Hepatocyte (in vitro differentiated cells): ENCODE data around the gene EXOC6B. TPM values are rescaled to one million over a fixed set of nuclear protein-coding genes. Genes with fewer than 3 reads are reported as not detected.
A peak's percentile ranks its signal among the peaks of the same experiment; 100 is the strongest.

Experiments used
- DNase-seq: peaks from one replicate; pipeline ENCODE4 v3.0.0-alpha.2; 2016; ENCODE audit warnings: low spot score
- H2AFZ ChIP-seq: fragments of 200-600 bp; sonication (generic); 2 replicates; pipeline ENCODE4 v1.6.0; 2016; ENCODE audit warnings: antibody characterized with exemption, mild to moderate bottlenecking
- H3K27ac ChIP-seq: fragments of 200-600 bp; sonication (generic); 2 replicates; pipeline ENCODE4 v1.5.1; 2016; ENCODE audit warnings: mild to moderate bottlenecking
- H3K27me3 ChIP-seq: fragments of 200-600 bp; sonication (generic); 2 replicates; pipeline ENCODE4 v1.6.1; 2016
- H3K36me3 ChIP-seq: fragments of 200-600 bp; sonication (generic); replicated peaks from 2 replicates; pipeline ENCODE4 v1.5.1; 2016; ENCODE audit warnings: low read depth; ENCODE audit not compliant: insufficient read depth
- H3K4me1 ChIP-seq: fragments of 200-600 bp; sonication (generic); 2 replicates; pipeline ENCODE4 v1.5.1; 2016; ENCODE audit warnings: mild to moderate bottlenecking, moderate library complexity; ENCODE audit not compliant: insufficient read depth
- H3K4me2 ChIP-seq: fragments of 200-600 bp; sonication (generic); 2 replicates; pipeline ENCODE4 v1.6.0; 2016
- H3K4me3 ChIP-seq: fragments of 200-600 bp; sonication (generic); 2 replicates; pipeline ENCODE4 v1.5.1; 2016; ENCODE audit warnings: mild to moderate bottlenecking
- H3K79me2 ChIP-seq: fragments of 200-600 bp; sonication (generic); 2 replicates; pipeline ENCODE4 v1.6.0; 2017; ENCODE audit warnings: mild to moderate bottlenecking
- H3K9me2 ChIP-seq: fragments of 200-600 bp; sonication (generic); replicated peaks from 2 replicates; pipeline ENCODE4 v1.6.0; 2017; ENCODE audit warnings: mild to moderate bottlenecking; ENCODE audit not compliant: insufficient read depth
- H3K9me3 ChIP-seq: fragments of 200-600 bp; sonication (generic); 2 replicates; pipeline ENCODE4 v1.5.1; 2016; ENCODE audit warnings: low read depth, mild to moderate bottlenecking
- H4K20me1 ChIP-seq: fragments of 200-600 bp; sonication (generic); 2 replicates; pipeline ENCODE4 v1.6.0; 2016; ENCODE audit warnings: mild to moderate bottlenecking; ENCODE audit not compliant: insufficient read depth, poor library complexity, severe bottlenecking
- CTCF ChIP-seq: fragments of 200-600 bp; sonication (generic); IDR thresholded peaks from 2 replicates; pipeline ENCODE4 v1.5.1; 2016; ENCODE audit warnings: antibody characterized with exemption, mild to moderate bottlenecking; ENCODE audit not compliant: poor library complexity
- EZH2 ChIP-seq: fragments of 200-600 bp; sonication (generic); IDR thresholded peaks from 2 replicates; pipeline ENCODE4 v1.6.1; 2016; ENCODE audit warnings: antibody characterized with exemption, mild to moderate bottlenecking, borderline replicate concordance
- EZH2phosphoT487 ChIP-seq: fragments of 200-600 bp; sonication (generic); IDR thresholded peaks from one replicate; pipeline ENCODE4 v1.6.1; 2018; ENCODE audit warnings: antibody characterized with exemption, mild to moderate bottlenecking, low read depth, moderate library complexity; ENCODE audit not compliant: unreplicated experiment, severe bottlenecking
- WGBS: methylation state at CpG from one replicate; pipeline ENCODE4 v1.1.6; 2016; ENCODE audit warnings: low lambda C conversion rate; ENCODE audit errors: missing lambda C conversion rate; 5-methylcytosine and 5-hydroxymethylcytosine counted together
- polyA plus RNA-seq: library from polyadenylated mRNA; unstranded; fragments of >200 nt; fragmentation: Nextera tagmentation; extraction: Ambion mirVana; gene quantifications from 2 replicates; pipeline ENCODE4 v1.2.1, GENCODE V29; 2016
- total RNA-seq: library from RNA; depleted of rRNA; stranded (reverse); fragments of >200 nt; gene quantifications from 2 replicates; pipeline ENCODE4 v1.2.3, GENCODE V29; 2014

EXOC6B gene
- total and polyA plus RNA-seq, 2 experiments from 2014 or later, result 11.8 to 36.2 TPM

GRCh38 chr2:72263776-72264060 is 562.1 kb downstream of the EXOC6B start:
- TF ChIP-seq CTCF, result no peak
- TF ChIP-seq EZH2phosphoT487, result no peak
- no peak for TF ChIP-seq EZH2
- peak; percentile 17 for DNase-seq
- no peaks in the 10 kb centered on the region for H4K20me1 ChIP-seq

GRCh38 chr2:72263043-72263775 is 562.6 kb downstream of the EXOC6B start:
- H3K4me2 ChIP-seq, result no peak overlapping the region
- WGBS, result 57% methylated on average over 4 of the region's 4 CpGs
- no peaks in the 10 kb centered on the region for H3K79me2 ChIP-seq

More at GRCh38 chr2:72263776-72264060, 562.1 kb downstream of the EXOC6B start:
- peaks cover 4% of the 10 kb centered on the region for H3K4me1 ChIP-seq
- H3K27ac ChIP-seq, result peak overlapping the region; percentile 69
- no peaks in the 10 kb centered on the region for H3K9me3 ChIP-seq
- H2AFZ ChIP-seq, result no peak overlapping the region
- H3K27me3 ChIP-seq, result no peaks in the 10 kb centered on the region
- H3K4me3 ChIP-seq, result no peak overlapping the region
- no peaks in the 10 kb centered on the region for H3K9me2 ChIP-seq
- H3K36me3 ChIP-seq, result no peaks in the 10 kb centered on the region
- H3K79me2 ChIP-seq, result no peaks in the 10 kb centered on the region
- H3K4me2 ChIP-seq, result no peak overlapping the region

GRCh38 chr2:72261076-72261475 is 564.8 kb downstream of the EXOC6B start:
- Histone ChIP-seq H3K4me3 (no peak overlapping the region), H3K27ac (no peak overlapping the region), H4K20me1 (no peaks in the 10 kb centered on the region), H3K9me3 (no peaks in the 10 kb centered on the region), H2AFZ (no peak overlapping the region), H3K27me3 (no peaks in the 10 kb centered on the region), H3K36me3 (no peaks in the 10 kb centered on the region), H3K79me2 (no peaks in the 10 kb centered on the region), H3K4me1 (peaks cover 4% of the 10 kb centered on the region), H3K9me2 (no peaks in the 10 kb centered on the region), H3K4me2 (no peak overlapping the region)
- 59% methylated on average over 2 of the region's 2 CpGs for WGBS
- no peak for DNase-seq
- TF ChIP-seq CTCF (no peak), EZH2phosphoT487 (no peak), EZH2 (no peak)

More at GRCh38 chr2:72263043-72263775, 562.6 kb downstream of the EXOC6B start:
- Histone ChIP-seq H3K4me3 (no peak overlapping the region), H3K27me3 (no peaks in the 10 kb centered on the region), H3K27ac (peak overlapping the region; percentile 46), H3K4me1 (peaks cover 4% of the 10 kb centered on the region), H4K20me1 (no peaks in the 10 kb centered on the region), H3K9me3 (no peaks in the 10 kb centered on the region), H3K36me3 (no peaks in the 10 kb centered on the region), H3K9me2 (no peaks in the 10 kb centered on the region), H2AFZ (no peak overlapping the region)
- peak; percentile 10 for DNase-seq
- TF ChIP-seq EZH2phosphoT487 (no peak), CTCF (no peak), EZH2 (no peak)

- no peak overlapping the region for H3K4me2 ChIP-seq
- no peak for TF ChIP-seq EZH2
- TF ChIP-seq CTCF, result no peak
- TF ChIP-seq EZH2phosphoT487, result no peak
- no peaks in the 10 kb centered on the region for H3K27me3 ChIP-seq
- no peaks in the 10 kb centered on the region for H3K36me3 ChIP-seq
- H2AFZ ChIP-seq, result no peak overlapping the region
- no peaks in the 10 kb centered on the region for H3K9me3 ChIP-seq
- no peak overlapping the region for H3K27ac ChIP-seq
- WGBS, result 90% methylated on average over 1 of the region's 1 CpG
- no peak for DNase-seq
- H3K4me1 ChIP-seq, result no peaks in the 10 kb centered on the region
- no peaks in the 10 kb centered on the region for H3K79me2 ChIP-seq
- no peak overlapping the region for H3K4me3 ChIP-seq
- no peaks in the 10 kb centered on the region for H4K20me1 ChIP-seq
- H3K9me2 ChIP-seq, result no peaks in the 10 kb centered on the region
Measured at GRCh38 chr2:72255540-72255939, 570.3 kb downstream of the EXOC6B start.
